HepG2 (cell line): ENCODE data around the gene SKP1. TPM values are rescaled to one million over a fixed set of nuclear protein-coding genes. Genes with fewer than 3 reads are reported as not detected.

Experiments used
- AHR ChIP-seq: IDR thresholded peaks from 2 replicates; pipeline ENCODE4 v1.6.1; 2018; ENCODE audit warnings: missing genetic modification reagents, missing compliant biosample characterization
- ARHGAP35 ChIP-seq: sonication (generic); formaldehyde crosslinking; IDR thresholded peaks from 2 replicates; pipeline ENCODE4 v1.9.0; 2022; ENCODE audit warnings: mild to moderate bottlenecking, inconsistent platforms, moderate library complexity, missing genetic modification reagents, borderline replicate concordance
- ELF1 ChIP-seq: sonication (generic); formaldehyde crosslinking; IDR thresholded peaks from 2 replicates; pipeline ENCODE4 v1.4.0; 2020; ENCODE audit warnings: missing genetic modification reagents
- GATAD2A ChIP-seq: IDR thresholded peaks from 2 replicates; pipeline ENCODE4 v1.6.1; 2016
- HMG20A ChIP-seq: IDR thresholded peaks from 2 replicates; pipeline ENCODE4 v1.6.1; 2016; ENCODE audit warnings: borderline replicate concordance
- JUND ChIP-seq: sonication (generic); formaldehyde crosslinking; IDR thresholded peaks from 2 replicates; pipeline ENCODE4 v1.8.0; 2022; ENCODE audit warnings: mild to moderate bottlenecking, missing genetic modification reagents
- KMT2B ChIP-seq: IDR thresholded peaks from 2 replicates; pipeline ENCODE4 v1.6.1; 2016; ENCODE audit warnings: missing genetic modification reagents, missing compliant biosample characterization
- SP4 ChIP-seq: sonication (generic); formaldehyde crosslinking; IDR thresholded peaks from 2 replicates; pipeline ENCODE4 v1.8.1; 2023; ENCODE audit warnings: mild to moderate bottlenecking, missing genetic modification reagents
- TCF7 ChIP-seq: sonication (generic); IDR thresholded peaks from 2 replicates; pipeline ENCODE4 v1.6.1; 2016; ENCODE audit warnings: antibody characterized with exemption, low read depth
- TGIF2 ChIP-seq: IDR thresholded peaks from 2 replicates; pipeline ENCODE4 v1.6.1; 2016; ENCODE audit warnings: control low read depth, missing compliant biosample characterization
- TOE1 ChIP-seq: sonication (generic); formaldehyde crosslinking; IDR thresholded peaks from 2 replicates; pipeline ENCODE4 v1.4.0; 2020; ENCODE audit warnings: mild to moderate bottlenecking, missing genetic modification reagents
- ZNF30 ChIP-seq: sonication (generic); formaldehyde crosslinking; IDR thresholded peaks from 2 replicates; pipeline ENCODE4 v1.5.0; 2020; ENCODE audit warnings: mild to moderate bottlenecking, missing genetic modification reagents
- polyA plus RNA-seq, 8 experiments: library from polyadenylated mRNA; depleted of rRNA in 3 of 8; stranded (reverse) in 7 of 8; unstranded in 1 of 8; fragments of >200 nt; fragmentation: Illumina TruSeq in 4 of 8; extraction: Trizol in 4 of 8; gene quantifications; 2 replicates each; pipeline versions ENCODE4 v1.2.1 to v1.2.3, GENCODE V29; 2011 to 2016; ENCODE audit warnings: low read depth in 4 of 8, missing spikeins in 1 of 8, mixed read lengths in 1 of 8; ENCODE audit not compliant: insufficient read depth in 1 of 8
- total RNA-seq, 5 experiments: library from RNA; depleted of rRNA; stranded (reverse); fragments of >200 nt; fragmentation: Illumina TruSeq; extraction: Trizol; gene quantifications; 2 replicates each; pipeline ENCODE4 v1.2.3, GENCODE V29; 2016; ENCODE audit warnings: low read depth in 1 of 5
- TF ChIP-seq, protein P1 (sequence below): sonication (generic); formaldehyde crosslinking; conservative IDR thresholded peaks from 2 replicates; pipeline ENCODE4 v1.4.0; 2020; ENCODE audit warnings: mild to moderate bottlenecking, missing genetic modification reagents, moderate library complexity
- TF ChIP-seq, protein P2 (sequence below), 2 experiments: sonication (generic) in 1 of 2; formaldehyde crosslinking in 1 of 2; IDR thresholded peaks; 2 replicates each; pipeline versions ENCODE4 v1.4.0 to v1.6.1; 2018 to 2020; ENCODE audit warnings: missing genetic modification reagents in 2 of 2, borderline replicate concordance in 1 of 2, low read depth in 1 of 2, mild to moderate bottlenecking in 1 of 2, missing biosample characterization in 1 of 2
- TF ChIP-seq, protein P3 (sequence below): sonication (generic); formaldehyde crosslinking; IDR thresholded peaks from 2 replicates; pipeline ENCODE4 v1.5.0; 2020; ENCODE audit warnings: mild to moderate bottlenecking, missing genetic modification reagents
- TF ChIP-seq, protein P4 (sequence below): sonication (generic); formaldehyde crosslinking; IDR thresholded peaks from 2 replicates; pipeline ENCODE4 v1.4.0; 2020; ENCODE audit warnings: missing genetic modification reagents, mild to moderate bottlenecking, borderline replicate concordance

The SKP1 gene
- total and polyA plus RNA-seq, 2 of the 13 experiments (the other 11 are each of a cell fraction or from before 2014, with no cell fraction given) = 134 to 340 TPM

DNA sequence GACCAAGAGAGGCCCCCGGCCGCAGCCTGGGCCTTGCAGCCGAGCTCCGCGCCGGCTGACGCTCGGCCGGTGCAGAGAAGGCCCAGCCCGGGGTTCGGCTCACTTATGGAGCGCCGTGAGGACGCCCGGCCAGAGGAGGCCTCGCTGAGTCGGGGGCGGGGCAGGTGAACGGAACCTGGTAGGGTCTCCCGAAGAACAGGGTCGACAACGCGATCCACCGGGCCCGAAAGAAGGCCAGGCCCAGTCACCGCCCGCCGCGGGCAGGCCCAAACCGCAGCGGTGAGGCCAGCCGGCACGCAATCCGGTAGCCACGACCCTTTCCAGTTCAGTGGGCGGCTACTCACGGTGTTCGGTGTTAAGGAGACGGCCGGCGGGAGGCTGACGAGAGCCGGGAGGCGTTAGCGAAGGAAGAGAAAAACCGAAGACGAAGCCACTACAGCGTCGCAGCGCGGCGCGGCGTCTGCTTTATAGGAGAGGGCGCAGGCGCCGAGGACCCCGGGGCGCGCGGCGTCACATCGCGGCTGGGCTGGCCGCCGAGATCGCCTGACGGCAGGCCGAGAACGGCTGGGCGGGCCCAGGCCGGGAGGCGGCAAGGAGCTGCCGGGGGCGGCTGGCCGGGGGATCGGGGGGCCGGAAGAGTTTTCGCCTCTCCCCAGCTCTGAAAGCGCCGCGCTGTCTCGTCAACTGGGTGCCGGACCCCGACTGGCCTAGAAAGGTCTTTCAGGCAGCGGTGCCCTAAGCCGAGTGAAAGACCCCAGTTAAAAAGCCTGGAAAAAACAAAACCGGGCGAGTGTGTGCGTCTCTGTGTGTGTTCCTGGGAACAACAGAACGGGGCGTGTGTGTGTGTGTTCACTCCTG, at the start of gene SKP1 (continued):
- TF ChIP-seq AHR (CRISPR knock-in tag) (0 out of 2 replicates have a peak, but pooled peaks have one; percentile 85), ARHGAP35 (CRISPR knock-in tag) (peak; percentile 88), SP4 (peak; percentile 77), GATAD2A (CRISPR knock-in tag) (peak; percentile 51), TGIF2 (no peak; the same call in 1 of the 2 replicates), ELF1 (CRISPR knock-in tag) (no peak), HMG20A (CRISPR knock-in tag) (no peak), TCF7 (no peak), TOE1 (CRISPR knock-in tag) (no peak), JUND (CRISPR knock-in tag) (peak; percentile 46; the same call in 1 of the 2 replicates), ZNF30 (no peak; the same call in 1 of the 2 replicates), KMT2B (CRISPR knock-in tag) (peak; percentile 68)
- TF ChIP-seq, protein P1, sequence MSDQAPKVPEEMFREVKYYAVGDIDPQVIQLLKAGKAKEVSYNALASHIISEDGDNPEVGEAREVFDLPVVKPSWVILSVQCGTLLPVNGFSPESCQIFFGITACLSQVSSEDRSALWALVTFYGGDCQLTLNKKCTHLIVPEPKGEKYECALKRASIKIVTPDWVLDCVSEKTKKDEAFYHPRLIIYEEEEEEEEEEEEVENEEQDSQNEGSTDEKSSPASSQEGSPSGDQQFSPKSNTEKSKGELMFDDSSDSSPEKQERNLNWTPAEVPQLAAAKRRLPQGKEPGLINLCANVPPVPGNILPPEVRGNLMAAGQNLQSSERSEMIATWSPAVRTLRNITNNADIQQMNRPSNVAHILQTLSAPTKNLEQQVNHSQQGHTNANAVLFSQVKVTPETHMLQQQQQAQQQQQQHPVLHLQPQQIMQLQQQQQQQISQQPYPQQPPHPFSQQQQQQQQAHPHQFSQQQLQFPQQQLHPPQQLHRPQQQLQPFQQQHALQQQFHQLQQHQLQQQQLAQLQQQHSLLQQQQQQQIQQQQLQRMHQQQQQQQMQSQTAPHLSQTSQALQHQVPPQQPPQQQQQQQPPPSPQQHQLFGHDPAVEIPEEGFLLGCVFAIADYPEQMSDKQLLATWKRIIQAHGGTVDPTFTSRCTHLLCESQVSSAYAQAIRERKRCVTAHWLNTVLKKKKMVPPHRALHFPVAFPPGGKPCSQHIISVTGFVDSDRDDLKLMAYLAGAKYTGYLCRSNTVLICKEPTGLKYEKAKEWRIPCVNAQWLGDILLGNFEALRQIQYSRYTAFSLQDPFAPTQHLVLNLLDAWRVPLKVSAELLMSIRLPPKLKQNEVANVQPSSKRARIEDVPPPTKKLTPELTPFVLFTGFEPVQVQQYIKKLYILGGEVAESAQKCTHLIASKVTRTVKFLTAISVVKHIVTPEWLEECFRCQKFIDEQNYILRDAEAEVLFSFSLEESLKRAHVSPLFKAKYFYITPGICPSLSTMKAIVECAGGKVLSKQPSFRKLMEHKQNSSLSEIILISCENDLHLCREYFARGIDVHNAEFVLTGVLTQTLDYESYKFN (CRISPR knock-in tag) = 0 out of 2 replicates have a peak, but pooled peaks have one; percentile 33
- TF ChIP-seq, protein P2, sequence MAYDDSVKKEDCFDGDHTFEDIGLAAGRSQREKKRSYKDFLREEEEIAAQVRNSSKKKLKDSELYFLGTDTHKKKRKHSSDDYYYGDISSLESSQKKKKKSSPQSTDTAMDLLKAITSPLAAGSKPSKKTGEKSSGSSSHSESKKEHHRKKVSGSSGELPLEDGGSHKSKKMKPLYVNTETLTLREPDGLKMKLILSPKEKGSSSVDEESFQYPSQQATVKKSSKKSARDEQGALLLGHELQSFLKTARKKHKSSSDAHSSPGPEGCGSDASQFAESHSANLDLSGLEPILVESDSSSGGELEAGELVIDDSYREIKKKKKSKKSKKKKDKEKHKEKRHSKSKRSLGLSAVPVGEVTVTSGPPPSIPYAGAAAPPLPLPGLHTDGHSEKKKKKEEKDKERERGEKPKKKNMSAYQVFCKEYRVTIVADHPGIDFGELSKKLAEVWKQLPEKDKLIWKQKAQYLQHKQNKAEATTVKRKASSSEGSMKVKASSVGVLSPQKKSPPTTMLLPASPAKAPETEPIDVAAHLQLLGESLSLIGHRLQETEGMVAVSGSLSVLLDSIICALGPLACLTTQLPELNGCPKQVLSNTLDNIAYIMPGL (CRISPR knock-in tag; IDR thresholded peaks at IDR 0.05; ENCODE audit: borderline replicate concordance in 1 of 2, low read depth in 1 of 2) = peak; percentile 85 to 86; a peak in 3 of 4 replicates
- TF ChIP-seq, protein P3, sequence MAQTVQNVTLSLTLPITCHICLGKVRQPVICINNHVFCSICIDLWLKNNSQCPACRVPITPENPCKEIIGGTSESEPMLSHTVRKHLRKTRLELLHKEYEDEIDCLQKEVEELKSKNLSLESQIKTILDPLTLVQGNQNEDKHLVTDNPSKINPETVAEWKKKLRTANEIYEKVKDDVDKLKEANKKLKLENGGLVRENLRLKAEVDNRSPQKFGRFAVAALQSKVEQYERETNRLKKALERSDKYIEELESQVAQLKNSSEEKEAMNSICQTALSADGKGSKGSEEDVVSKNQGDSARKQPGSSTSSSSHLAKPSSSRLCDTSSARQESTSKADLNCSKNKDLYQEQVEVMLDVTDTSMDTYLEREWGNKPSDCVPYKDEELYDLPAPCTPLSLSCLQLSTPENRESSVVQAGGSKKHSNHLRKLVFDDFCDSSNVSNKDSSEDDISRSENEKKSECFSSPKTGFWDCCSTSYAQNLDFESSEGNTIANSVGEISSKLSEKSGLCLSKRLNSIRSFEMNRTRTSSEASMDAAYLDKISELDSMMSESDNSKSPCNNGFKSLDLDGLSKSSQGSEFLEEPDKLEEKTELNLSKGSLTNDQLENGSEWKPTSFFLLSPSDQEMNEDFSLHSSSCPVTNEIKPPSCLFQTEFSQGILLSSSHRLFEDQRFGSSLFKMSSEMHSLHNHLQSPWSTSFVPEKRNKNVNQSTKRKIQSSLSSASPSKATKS = no peak
- TF ChIP-seq, protein P4, sequence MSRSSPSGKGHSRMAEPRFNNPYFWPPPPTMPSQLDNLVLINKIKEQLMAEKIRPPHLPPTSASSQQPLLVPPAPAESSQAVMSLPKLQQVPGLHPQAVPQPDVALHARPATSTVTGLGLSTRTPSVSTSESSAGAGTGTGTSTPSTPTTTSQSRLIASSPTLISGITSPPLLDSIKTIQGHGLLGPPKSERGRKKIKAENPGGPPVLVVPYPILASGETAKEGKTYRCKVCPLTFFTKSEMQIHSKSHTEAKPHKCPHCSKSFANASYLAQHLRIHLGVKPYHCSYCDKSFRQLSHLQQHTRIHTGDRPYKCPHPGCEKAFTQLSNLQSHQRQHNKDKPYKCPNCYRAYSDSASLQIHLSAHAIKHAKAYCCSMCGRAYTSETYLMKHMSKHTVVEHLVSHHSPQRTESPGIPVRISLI (CRISPR knock-in tag) = 0 out of 2 replicates have a peak, but pooled peaks have one; percentile 24
